Neuronal stem cell (in vitro differentiated cells): ENCODE results near the gene GNB2.

Experiments used
- DNase-seq: peaks from one replicate; pipeline ENCODE4 v3.0.0-alpha.2; 2013; ENCODE audit warnings: low spot score
- H2AFZ ChIP-seq: one replicate; pipeline ENCODE4 v1.6.1; 2013; ENCODE audit warnings: mild to moderate bottlenecking, low read length, inconsistent platforms
- H2AK5ac ChIP-seq: 2 replicates; pipeline ENCODE4 v1.6.1; 2013; ENCODE audit warnings: low read depth, mild to moderate bottlenecking, inconsistent platforms, low read length, moderate library complexity, mixed read lengths
- H2BK120ac ChIP-seq: 2 replicates; pipeline ENCODE4 v1.6.1; 2013; ENCODE audit warnings: low read depth, mild to moderate bottlenecking, inconsistent platforms, low read length, moderate library complexity, mixed read lengths
- H2BK12ac ChIP-seq: one replicate; pipeline ENCODE4 v1.6.1; 2013; ENCODE audit warnings: low read length, inconsistent platforms
- H2BK15ac ChIP-seq: 2 replicates; pipeline ENCODE4 v1.6.1; 2013; ENCODE audit warnings: mild to moderate bottlenecking, low read length, inconsistent platforms, mixed read lengths
- H2BK5ac ChIP-seq: one replicate; pipeline ENCODE4 v1.6.1; 2013; ENCODE audit warnings: inconsistent platforms, mild to moderate bottlenecking, low read length, moderate library complexity
- H3K14ac ChIP-seq: one replicate; pipeline ENCODE4 v1.6.1; 2013; ENCODE audit warnings: low read length, inconsistent platforms
- H3K18ac ChIP-seq: 2 replicates; pipeline ENCODE4 v1.6.1; 2013; ENCODE audit warnings: low read length, inconsistent platforms
- H3K23ac ChIP-seq: 2 replicates; pipeline ENCODE4 v1.6.1; 2013; ENCODE audit warnings: low read depth, mild to moderate bottlenecking, mixed read lengths, low read length, inconsistent platforms; ENCODE audit not compliant: poor library complexity
- H3K27ac ChIP-seq: replicated peaks from 3 replicates; pipeline ENCODE4 v1.5.1; 2013; ENCODE audit warnings: low read length, inconsistent platforms
- H3K27me3 ChIP-seq, 3 experiments: 2 replicates each; pipeline ENCODE4 v1.6.1; 2013; ENCODE audit warnings: low read length in 3 of 3, mild to moderate bottlenecking in 2 of 3, inconsistent platforms in 1 of 3, low read depth in 1 of 3, mixed read lengths in 1 of 3, moderate library complexity in 1 of 3; ENCODE audit not compliant: control insufficient read depth in 3 of 3, insufficient read depth in 3 of 3
- H3K36me3 ChIP-seq, 2 donors: replicated peaks in 1 of 2; 2 replicates each; pipeline ENCODE4 v1.6.1; 2013; ENCODE audit warnings: low read length in 2 of 2; ENCODE audit not compliant: control insufficient read depth in 2 of 2, insufficient read depth in 2 of 2
- H3K4ac ChIP-seq: 2 replicates; pipeline ENCODE4 v1.6.1; 2013; ENCODE audit warnings: inconsistent platforms, mild to moderate bottlenecking, low read length, moderate library complexity
- H3K4me1 ChIP-seq, 2 donors: 1 replicate in 1 of 2; 2 replicates in 1 of 2; pipeline ENCODE4 v1.6.1; 2013; ENCODE audit warnings: low read length in 2 of 2, low read depth in 1 of 2; ENCODE audit not compliant: control insufficient read depth in 2 of 2, insufficient read depth in 1 of 2
- H3K4me2 ChIP-seq: one replicate; pipeline ENCODE4 v1.6.1; 2013; ENCODE audit warnings: mild to moderate bottlenecking, low read length, inconsistent platforms; ENCODE audit not compliant: insufficient read depth, poor library complexity, severe bottlenecking
- H3K4me3 ChIP-seq, 2 donors: 2 replicates each; pipeline ENCODE4 v1.5.1; 2013; ENCODE audit warnings: low read length in 2 of 2, mild to moderate bottlenecking in 2 of 2, inconsistent platforms in 1 of 2, moderate library complexity in 1 of 2
- H3K79me1 ChIP-seq: one replicate; pipeline ENCODE4 v1.6.1; 2013; ENCODE audit warnings: low read depth, mild to moderate bottlenecking, inconsistent platforms, low read length, moderate library complexity
- H3K9ac ChIP-seq: one replicate; pipeline ENCODE4 v1.6.1; 2013; ENCODE audit warnings: mild to moderate bottlenecking, low read depth, low read length, inconsistent platforms; ENCODE audit not compliant: poor library complexity
- H3K9me3 ChIP-seq, 2 donors: replicated peaks in 1 of 2; 2 replicates each; pipeline versions ENCODE3 to v1.6.1; 2013; ENCODE audit warnings: low read length in 2 of 2, mild to moderate bottlenecking in 2 of 2, inconsistent platforms in 1 of 2, low read depth in 1 of 2, mixed read lengths in 1 of 2, moderate library complexity in 1 of 2; ENCODE audit not compliant: control insufficient read depth in 2 of 2, insufficient read depth in 1 of 2
- H4K8ac ChIP-seq: one replicate; pipeline ENCODE4 v1.6.1; 2013; ENCODE audit warnings: low read depth, mild to moderate bottlenecking, inconsistent platforms, low read length, moderate library complexity
- H4K91ac ChIP-seq: one replicate; pipeline ENCODE4 v1.6.1; 2013; ENCODE audit warnings: low read length, low read depth, mild to moderate bottlenecking, inconsistent platforms; ENCODE audit not compliant: poor library complexity
- WGBS, 2 donors: extraction: QIAGEN DNeasy Blood & Tissue Kit; methylation state at CpG; one replicate each; pipeline ENCODE4 v1.1.7; 2013; ENCODE audit warnings: missing lambda C conversion rate in 2 of 2, mixed read lengths in 1 of 2; ENCODE audit not compliant: insufficient read length in 2 of 2, insufficient replicate concordance in 1 of 2; ENCODE audit errors: extremely low coverage in 2 of 2; 5-methylcytosine and 5-hydroxymethylcytosine counted together

Gene GNB2

DNA sequence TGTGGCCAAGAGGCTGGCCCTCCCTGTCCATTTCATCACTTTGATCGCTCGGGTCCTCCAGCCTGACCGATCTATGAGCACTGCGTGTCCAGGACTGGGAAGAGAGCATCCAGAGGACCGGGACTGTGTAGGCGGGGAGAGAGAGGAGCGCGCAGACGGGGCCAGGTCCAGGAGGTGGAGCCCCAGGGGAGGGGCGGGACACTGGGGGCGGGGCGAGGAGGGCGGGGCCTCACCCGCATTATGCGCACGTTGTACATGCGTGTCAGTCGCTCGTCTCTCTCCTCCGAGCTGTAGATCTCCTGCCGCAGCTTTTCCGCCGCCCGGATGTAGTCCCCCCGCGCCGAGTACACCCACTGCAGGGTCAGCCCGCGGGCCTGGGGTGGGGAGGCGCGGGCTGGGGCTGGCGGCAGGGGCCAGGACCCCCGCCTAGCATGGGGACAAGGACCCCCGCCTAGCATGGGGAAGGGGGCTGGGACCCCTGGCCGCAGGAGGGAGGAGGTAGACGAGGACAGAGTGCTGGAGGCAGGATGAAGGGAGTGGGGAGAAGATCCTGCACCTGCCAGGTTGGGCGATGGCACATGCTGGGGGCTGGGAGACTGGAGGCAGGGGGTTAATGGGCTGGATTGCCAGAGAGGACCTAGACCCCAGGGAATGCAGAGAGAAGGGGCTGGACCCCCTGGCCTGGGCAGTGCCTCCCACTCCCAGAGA lies 46.9 kb upstream of the GNB2 start:
- Histone ChIP-seq H3K23ac (peak overlapping the region; percentile 93), H2BK12ac (peak overlapping the region; percentile 5), H2BK5ac (peak overlapping the region; percentile 14), H3K79me1 (no peaks in the 10 kb centered on the region), H2AK5ac (peak overlapping the region; percentile 88), H3K4me1 (peaks cover 2 to 9% of the 10 kb centered on the region in 2 donors), H3K9me3 (peaks cover 0 to 2% of the 10 kb centered on the region in 2 donors), H2BK120ac (peak overlapping the region; percentile 36), H3K9ac (peak overlapping the region; percentile 79), H4K8ac (no peak overlapping the region), H3K4me2 (peak overlapping the region; percentile 86), H2BK15ac (peak overlapping the region; percentile 38), H3K27me3 (peaks cover 0 to 2% (median 2%) of the 10 kb centered on the region in 3 experiments), H3K4ac (no peak overlapping the region), H3K18ac (peak overlapping the region; percentile 88), H3K14ac (peak overlapping the region; percentile 87), H3K27ac (no peak overlapping the region), H2AFZ (peak overlapping the region; percentile 90), H3K4me3 (peak overlapping the region; percentile 39 to 64), H3K36me3 (peaks cover 0 to under 1% of the 10 kb centered on the region in 2 donors), H4K91ac (no peak overlapping the region)
- peak; percentile 79 for DNase-seq
- WGBS, 2 donors: no CpG with 5 or more reads among the region's 37 CpGs

DNA sequence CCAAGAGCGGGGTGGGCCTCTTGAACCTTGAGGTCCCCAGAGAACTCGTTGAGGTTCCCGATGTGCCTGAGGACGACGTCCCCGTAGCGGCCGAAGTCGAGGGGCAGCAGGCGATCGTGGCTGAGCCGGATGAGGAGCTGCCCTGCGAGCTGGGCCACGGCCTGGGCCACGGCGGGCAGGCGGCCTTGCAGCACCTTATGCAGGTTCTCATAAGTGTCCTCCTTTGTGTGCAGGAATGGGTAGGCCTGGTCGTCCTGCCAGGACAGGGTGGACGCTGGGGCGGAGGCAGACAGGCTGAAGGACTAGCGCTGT lies 46.3 kb upstream of the GNB2 start:
- Histone ChIP-seq H2AK5ac (peak overlapping the region; percentile 88), H3K23ac (peak overlapping the region; percentile 93), H2BK5ac (peak overlapping the region; percentile 14), H3K36me3 (no peaks in the 10 kb centered on the region), H3K9me3 (peaks cover 0 to 2% of the 10 kb centered on the region in 2 donors), H4K91ac (no peak overlapping the region), H3K4ac (no peak overlapping the region), H3K79me1 (no peaks in the 10 kb centered on the region), H3K27me3 (peaks cover 0 to 7% (median 7%) of the 10 kb centered on the region in 3 experiments), H3K27ac (no peak overlapping the region), H2BK15ac (peak overlapping the region; percentile 38), H2BK120ac (no peak overlapping the region), H3K4me2 (no peak overlapping the region), H3K4me3 (peak overlapping the region; percentile 39 to 64), H3K14ac (peak overlapping the region; percentile 87), H3K9ac (peak overlapping the region; percentile 79), H2AFZ (peak overlapping the region; percentile 90), H3K18ac (peak overlapping the region; percentile 88), H3K4me1 (peaks cover 2 to 9% of the 10 kb centered on the region in 2 donors), H4K8ac (no peak overlapping the region), H2BK12ac (peak overlapping the region; percentile 5)
- DNase-seq: no peak
- no CpG with 5 or more reads among the region's 21 CpGs for WGBS, 2 donors

DNA sequence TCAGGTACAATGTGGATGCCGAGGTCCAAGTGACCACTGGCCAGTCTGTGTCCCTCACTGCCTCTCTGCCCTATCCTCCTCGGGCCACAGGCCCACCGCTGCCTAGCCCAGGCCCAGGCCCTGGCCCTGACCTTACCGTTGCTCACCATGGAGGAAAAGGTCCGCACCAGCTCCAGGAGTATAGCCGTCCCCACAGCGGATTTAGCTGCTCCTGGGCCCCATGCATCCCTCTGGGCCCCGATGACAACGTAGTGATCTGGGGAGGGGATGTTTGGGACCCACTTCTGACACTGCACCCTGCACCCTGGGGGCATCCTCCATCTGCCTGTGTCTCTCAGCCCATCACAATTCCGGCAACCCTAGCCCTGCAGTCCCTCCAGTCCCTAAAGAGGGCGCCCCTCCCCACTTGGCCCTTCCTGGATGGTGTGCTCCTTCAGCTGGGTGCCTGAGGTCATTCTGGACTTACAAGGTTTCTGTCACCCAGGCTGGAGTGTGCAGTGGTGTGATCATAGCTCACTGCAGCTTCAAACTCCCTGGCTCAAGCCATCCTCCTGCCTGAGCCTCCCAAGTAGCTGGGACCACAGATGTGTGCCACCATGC lies 44.3 kb upstream of the GNB2 start:
- Histone ChIP-seq H2AK5ac (peak overlapping the region; percentile 0), H2AFZ (no peak overlapping the region), H3K18ac (no peak overlapping the region), H3K36me3 (no peaks in the 10 kb centered on the region), H2BK15ac (no peak overlapping the region), H4K8ac (no peak overlapping the region), H2BK120ac (no peak overlapping the region), H3K27me3 (peaks cover 0 to 25% (median 24%) of the 10 kb centered on the region in 3 experiments), H3K79me1 (no peaks in the 10 kb centered on the region), H3K4me1 (peaks cover 4 to 11% of the 10 kb centered on the region in 2 donors), H4K91ac (no peak overlapping the region), H3K4me2 (no peak overlapping the region), H3K14ac (no peak overlapping the region), H2BK5ac (no peak overlapping the region), H3K27ac (no peak overlapping the region), H3K9me3 (peaks cover 0 to 3% of the 10 kb centered on the region in 2 donors), H3K4me3 (no peak overlapping the region), H3K4ac (no peak overlapping the region), H3K9ac (no peak overlapping the region), H2BK12ac (no peak overlapping the region), H3K23ac (no peak overlapping the region)
- no peak for DNase-seq
- WGBS, 2 donors: no CpG with 5 or more reads among the region's 11 CpGs

DNA sequence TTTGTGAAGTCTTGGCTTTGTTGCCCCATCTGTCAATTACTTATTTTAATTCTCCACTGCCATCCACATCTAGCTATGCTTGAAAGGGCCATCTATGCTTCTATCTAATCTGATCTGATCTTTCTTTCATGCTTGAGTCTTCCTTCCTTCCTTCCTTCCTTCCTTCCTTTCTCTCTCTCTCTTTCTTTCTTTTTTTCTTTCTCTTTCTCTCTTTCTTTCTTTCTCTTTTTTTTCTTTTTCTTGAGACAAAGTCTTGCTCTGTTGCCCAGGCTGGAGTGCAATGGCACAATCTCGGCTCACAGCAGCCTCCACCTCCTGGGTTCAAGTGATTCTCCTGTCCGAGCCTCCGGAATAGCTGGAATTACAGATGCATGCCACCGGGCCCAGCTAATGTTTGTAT lies 43.5 kb upstream of the GNB2 start:
- Histone ChIP-seq H4K91ac (no peak overlapping the region), H3K4me3 (no peak overlapping the region), H2BK12ac (no peak overlapping the region), H2BK120ac (no peak overlapping the region), H3K4ac (no peak overlapping the region), H3K23ac (no peak overlapping the region), H3K4me2 (no peak overlapping the region), H3K9me3 (peaks cover 0 to 3% of the 10 kb centered on the region in 2 donors), H4K8ac (no peak overlapping the region), H2AFZ (no peak overlapping the region), H3K36me3 (no peaks in the 10 kb centered on the region), H3K79me1 (no peaks in the 10 kb centered on the region), H3K14ac (no peak overlapping the region), H3K9ac (no peak overlapping the region), H2AK5ac (no peak overlapping the region), H3K27me3 (peaks cover 0 to 26% (median 25%) of the 10 kb centered on the region in 3 experiments), H3K4me1 (peaks cover 4 to 11% of the 10 kb centered on the region in 2 donors), H3K18ac (no peak overlapping the region), H3K27ac (no peak overlapping the region), H2BK5ac (no peak overlapping the region), H2BK15ac (no peak overlapping the region)
- DNase-seq: no peak
- no CpG with 5 or more reads among the region's 4 CpGs for WGBS, 2 donors
